ENCODE results near the gene NFATC2.

The NFATC2 gene

DNA sequence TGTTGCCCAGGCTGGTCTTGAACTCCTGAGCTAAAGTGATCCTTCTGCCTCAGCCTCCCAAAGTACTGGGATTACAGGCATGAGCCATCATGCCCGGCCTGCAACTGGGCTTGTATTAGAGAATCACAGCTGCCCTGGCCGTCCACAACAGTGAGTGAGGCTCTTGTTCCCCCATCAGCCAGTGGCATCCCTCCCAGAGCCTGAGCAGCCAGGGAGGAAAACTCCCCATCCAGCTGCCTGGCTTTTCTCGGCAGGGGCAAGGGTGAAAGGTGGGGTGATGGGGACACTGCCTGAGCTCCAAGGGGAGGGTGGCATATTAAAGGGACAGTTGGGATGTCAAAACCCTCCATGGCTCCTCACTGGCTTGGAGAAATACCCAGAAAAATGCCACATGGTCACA lies 185.6 kb downstream of the NFATC2 start:
- Histone ChIP-seq H3K4me2 (ENCODE audit: low read length) (no peak overlapping the region), H3K4me1 (ENCODE audit: low read length) (no peaks in the 10 kb centered on the region), H3K9me3 (ENCODE audit: insufficient read depth, low read length) (no peaks in the 10 kb centered on the region), H3K79me2 (ENCODE audit: low read length) (no peaks in the 10 kb centered on the region), H3K4me3 (ENCODE audit: low read length) (no peak overlapping the region), H3K9ac (ENCODE audit: low read length) (no peak overlapping the region), H3K27me3 (ENCODE audit: low read depth, low read length) (peaks cover 12% of the 10 kb centered on the region; the same call in 1 of the 2 replicates), H3K36me3 (replicated peaks; ENCODE audit: low read depth, low read length) (no peaks in the 10 kb centered on the region), H3K27ac (ENCODE audit: low read length) (no peak overlapping the region), H4K20me1 (ENCODE audit: insufficient read depth, low read length) (no peaks in the 10 kb centered on the region), H2AFZ (ENCODE audit: low read depth, low read length) (no peak overlapping the region)
- no peak for TF ChIP-seq EZH2phosphoT487 (IDR thresholded peaks at IDR 0.05; ENCODE audit: low read depth)
- TF ChIP-seq, protein P1, sequence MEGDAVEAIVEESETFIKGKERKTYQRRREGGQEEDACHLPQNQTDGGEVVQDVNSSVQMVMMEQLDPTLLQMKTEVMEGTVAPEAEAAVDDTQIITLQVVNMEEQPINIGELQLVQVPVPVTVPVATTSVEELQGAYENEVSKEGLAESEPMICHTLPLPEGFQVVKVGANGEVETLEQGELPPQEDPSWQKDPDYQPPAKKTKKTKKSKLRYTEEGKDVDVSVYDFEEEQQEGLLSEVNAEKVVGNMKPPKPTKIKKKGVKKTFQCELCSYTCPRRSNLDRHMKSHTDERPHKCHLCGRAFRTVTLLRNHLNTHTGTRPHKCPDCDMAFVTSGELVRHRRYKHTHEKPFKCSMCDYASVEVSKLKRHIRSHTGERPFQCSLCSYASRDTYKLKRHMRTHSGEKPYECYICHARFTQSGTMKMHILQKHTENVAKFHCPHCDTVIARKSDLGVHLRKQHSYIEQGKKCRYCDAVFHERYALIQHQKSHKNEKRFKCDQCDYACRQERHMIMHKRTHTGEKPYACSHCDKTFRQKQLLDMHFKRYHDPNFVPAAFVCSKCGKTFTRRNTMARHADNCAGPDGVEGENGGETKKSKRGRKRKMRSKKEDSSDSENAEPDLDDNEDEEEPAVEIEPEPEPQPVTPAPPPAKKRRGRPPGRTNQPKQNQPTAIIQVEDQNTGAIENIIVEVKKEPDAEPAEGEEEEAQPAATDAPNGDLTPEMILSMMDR (IDR thresholded peaks at IDR 0.05; ENCODE audit: low read depth, low read length): no peak

DNA sequence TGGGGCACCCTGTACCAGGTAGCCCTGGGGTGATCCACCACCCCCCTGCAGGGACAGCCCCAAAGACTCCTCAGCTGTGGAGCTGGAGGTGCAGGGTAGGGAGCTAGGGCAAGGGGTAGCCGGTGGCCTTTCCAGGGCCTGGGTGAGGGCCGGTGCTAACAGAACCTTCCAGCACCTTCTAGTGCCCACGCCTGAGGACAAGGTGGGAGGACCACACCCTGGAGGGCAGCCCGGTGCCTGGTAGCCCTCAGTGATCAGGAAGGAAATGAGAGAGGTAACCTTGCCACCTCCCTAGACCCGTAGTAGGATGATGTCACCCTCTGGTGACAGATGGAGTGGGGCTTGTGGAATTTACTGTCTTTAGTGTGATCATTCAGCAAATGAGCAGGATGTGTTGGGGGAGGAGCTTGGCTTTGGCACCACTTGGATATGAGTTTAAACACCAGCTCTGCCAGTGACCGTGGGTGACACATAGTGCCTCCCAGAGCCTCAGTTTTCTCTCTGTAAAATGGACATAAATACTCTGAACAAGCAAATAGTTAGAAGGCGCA lies 187.7 kb downstream of the NFATC2 start:
- Histone ChIP-seq H3K9me3 (ENCODE audit: insufficient read depth, low read length) (no peaks in the 10 kb centered on the region), H3K4me1 (ENCODE audit: low read length) (no peaks in the 10 kb centered on the region), H3K79me2 (ENCODE audit: low read length) (no peaks in the 10 kb centered on the region), H4K20me1 (ENCODE audit: insufficient read depth, low read length) (no peaks in the 10 kb centered on the region), H3K36me3 (replicated peaks; ENCODE audit: low read depth, low read length) (no peaks in the 10 kb centered on the region), H3K27me3 (ENCODE audit: low read depth, low read length) (peaks cover 8% of the 10 kb centered on the region; the same call in 1 of the 2 replicates), H3K4me2 (ENCODE audit: low read length) (no peak overlapping the region), H2AFZ (ENCODE audit: low read depth, low read length) (no peak overlapping the region), H3K9ac (ENCODE audit: low read length) (no peak overlapping the region), H3K27ac (ENCODE audit: low read length) (no peak overlapping the region), H3K4me3 (ENCODE audit: low read length) (no peak overlapping the region)
- TF ChIP-seq, protein P1 (IDR thresholded peaks at IDR 0.05; ENCODE audit: low read depth, low read length): no peak

GRCh38 chr20:51354191-51354768 lies 188.2 kb downstream of the NFATC2 start:
- no peaks in the 10 kb centered on the region for H3K4me1 ChIP-seq (ENCODE audit: low read length)
- H3K9ac ChIP-seq (ENCODE audit: low read length): no peak overlapping the region
- no peak overlapping the region for H3K4me3 ChIP-seq (ENCODE audit: low read length)
- no peaks in the 10 kb centered on the region for H3K9me3 ChIP-seq (ENCODE audit: insufficient read depth, low read length)
- no peaks in the 10 kb centered on the region for H3K36me3 ChIP-seq (replicated peaks; ENCODE audit: low read depth, low read length)
- peaks cover 6% of the 10 kb centered on the region; the same call in 1 of the 2 replicates for H3K27me3 ChIP-seq (ENCODE audit: low read depth, low read length)
- H3K27ac ChIP-seq (ENCODE audit: low read length): no peak overlapping the region
- no peak overlapping the region for H2AFZ ChIP-seq (ENCODE audit: low read depth, low read length)
- no peaks in the 10 kb centered on the region for H4K20me1 ChIP-seq (ENCODE audit: insufficient read depth, low read length)
- H3K79me2 ChIP-seq (ENCODE audit: low read length): no peaks in the 10 kb centered on the region
- no peak overlapping the region for H3K4me2 ChIP-seq (ENCODE audit: low read length)
- TF ChIP-seq EZH2phosphoT487 (IDR thresholded peaks at IDR 0.05; ENCODE audit: low read depth): no peak

GRCh38 chr20:51353491-51353890 lies 189.0 kb downstream of the NFATC2 start:
- Histone ChIP-seq H3K4me1 (ENCODE audit: low read length) (no peaks in the 10 kb centered on the region), H4K20me1 (ENCODE audit: insufficient read depth, low read length) (no peaks in the 10 kb centered on the region), H3K36me3 (replicated peaks; ENCODE audit: low read depth, low read length) (no peaks in the 10 kb centered on the region), H3K4me3 (ENCODE audit: low read length) (no peak overlapping the region), H3K79me2 (ENCODE audit: low read length) (no peaks in the 10 kb centered on the region), H3K4me2 (ENCODE audit: low read length) (no peak overlapping the region), H3K27me3 (ENCODE audit: low read depth, low read length) (no peaks in the 10 kb centered on the region; the same call in 1 of the 2 replicates), H3K9me3 (ENCODE audit: insufficient read depth, low read length) (no peaks in the 10 kb centered on the region), H3K27ac (ENCODE audit: low read length) (no peak overlapping the region), H3K9ac (ENCODE audit: low read length) (no peak overlapping the region), H2AFZ (ENCODE audit: low read depth, low read length) (no peak overlapping the region)
- TF ChIP-seq, protein P1 (IDR thresholded peaks at IDR 0.05; ENCODE audit: low read depth, low read length): no peak
- TF ChIP-seq EZH2phosphoT487 (IDR thresholded peaks at IDR 0.05; ENCODE audit: low read depth): no peak

Measured in OCI-LY3 (cell line).